Activated CD8-positive, alpha-beta T cell treated with anti-CD3 and anti-CD28 coated beads for 36 hours (primary cell): ENCODE results near the gene ZNF431. TPM values are rescaled to one million over a fixed set of nuclear protein-coding genes. Genes with fewer than 3 reads are reported as not detected.

Experiments used
- ATAC-seq: fragments of 200-7000 bp; cut with Tn5 transposase; one replicate; pipeline ENCODE4 v1.10.0; 2021; ENCODE audit warnings: mild to moderate bottlenecking, moderate library complexity
- CTCF ChIA-PET: fragments of 350-600 bp; sonication (Branson Sonifier 250); formaldehyde crosslinking; loops from one replicate; lab custom pipeline; 2021; ENCODE audit warnings: antibody characterized with exemption; lab: Charles Lee
- POLR2A ChIA-PET: fragments of 350-600 bp; sonication (Branson Sonifier 250); formaldehyde crosslinking; loops from one replicate; lab custom pipeline; 2021; ENCODE audit warnings: antibody characterized with exemption; lab: Charles Lee
- DNase-seq: peaks from one replicate; pipeline ENCODE4 v3.0.0-alpha.2; 2020
- H3K27ac Mint-ChIP-seq: one replicate; pipeline ENCODE4 v1.8.0; 2021; ENCODE audit warnings: mild to moderate bottlenecking, mixed read lengths
- H3K27me3 Mint-ChIP-seq: one replicate; pipeline ENCODE4 v1.8.0; 2021; ENCODE audit warnings: mixed read lengths
- H3K36me3 Mint-ChIP-seq: one replicate; pipeline ENCODE4 v1.8.0; 2021; ENCODE audit warnings: low read depth, mixed read lengths
- H3K4me1 Mint-ChIP-seq: one replicate; pipeline ENCODE4 v1.8.0; 2021; ENCODE audit warnings: low read depth, mixed read lengths
- H3K4me3 Mint-ChIP-seq: one replicate; pipeline ENCODE4 v1.8.0; 2021; ENCODE audit warnings: mild to moderate bottlenecking, moderate library complexity, mixed read lengths
- H3K9me3 Mint-ChIP-seq: one replicate; pipeline ENCODE4 v1.8.0; 2021; ENCODE audit warnings: mixed read lengths
- CTCF ChIP-seq: fragments of 200-600 bp; IDR thresholded peaks from one replicate; pipeline ENCODE4 v1.8.0; 2022; ENCODE audit warnings: antibody characterized with exemption, mild to moderate bottlenecking
- intact Hi-C: fragments of 100-400 bp; cut with micrococcal nuclease; formaldehyde crosslinking; loops from one replicate; pipeline ENCODE4 v1.10.0; 2022
- total RNA-seq, 2 experiments: library from RNA; stranded (reverse); gene quantifications; one replicate each; pipeline ENCODE4 v1.2.3, GENCODE V29; 2021

Gene ZNF431
- total RNA-seq, 2 experiments from 2014 or later: 16.8 to 18.7 TPM

- CTCF ChIA-PET: no interaction called here
- TF ChIP-seq CTCF: no peak
- Mint-ChIP-seq H3K27ac (no peak overlapping the region), H3K4me1 (no peaks in the 10 kb centered on the region), H3K4me3 (no peak overlapping the region), H3K9me3 (no peaks in the 10 kb centered on the region), H3K36me3 (no peaks in the 10 kb centered on the region), H3K27me3 (no peaks in the 10 kb centered on the region)
- intact Hi-C loops: no loop called here
- no peak for DNase-seq
- POLR2A ChIA-PET: no interaction called here
- no peak for ATAC-seq
These were observed 96.8 kb downstream of the ZNF431 start for GRCh38 chr19:21238670-21239069.

Other genes with a start within 250 kb of the ZNF431 start
- gene ZNF85, start 218.8 kb upstream of the ZNF431 start, total RNA-seq: 10 to 100 TPM; 17.6 to 18.6 TPM
- 10 to 100 TPM; 20.4 to 20.8 TPM for gene ZNF430, start 121.4 kb upstream of the ZNF431 start, total RNA-seq
- gene ZNF714, start 59.8 kb upstream of the ZNF431 start, total RNA-seq: 10 to 100 TPM; 11.6 to 11.8 TPM
- gene ZNF708, start 187.4 kb downstream of the ZNF431 start, total RNA-seq: 1 to 10 TPM; 9.2 to 9.3 TPM
- 10 to 100 TPM; 17.7 to 18.9 TPM for gene ZNF738, start 217.0 kb downstream of the ZNF431 start, total RNA-seq